ENCODE data around the gene FGF13.

FGF13 gene

DNA sequence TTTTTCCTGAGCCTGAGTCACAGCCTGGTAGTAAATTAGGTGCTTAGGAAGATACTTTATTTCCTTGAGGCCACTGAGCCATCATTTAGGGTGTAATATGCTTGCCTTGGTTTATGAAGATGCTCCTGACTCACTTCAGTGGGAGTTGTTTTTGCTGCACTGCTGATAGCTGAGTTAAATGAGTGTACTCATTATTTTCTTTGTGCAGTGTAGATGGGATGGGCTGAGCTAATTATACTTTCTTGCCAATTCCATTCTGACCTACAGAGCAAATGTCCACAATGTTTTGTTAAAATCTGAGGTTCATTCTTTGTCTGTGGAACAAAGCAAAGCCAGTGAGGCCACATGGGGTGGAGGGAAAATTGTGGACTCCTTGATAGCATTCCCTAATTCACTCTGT is 60.0 kb downstream of the FGF13 start:
- no peak for DNase-seq

DNA sequence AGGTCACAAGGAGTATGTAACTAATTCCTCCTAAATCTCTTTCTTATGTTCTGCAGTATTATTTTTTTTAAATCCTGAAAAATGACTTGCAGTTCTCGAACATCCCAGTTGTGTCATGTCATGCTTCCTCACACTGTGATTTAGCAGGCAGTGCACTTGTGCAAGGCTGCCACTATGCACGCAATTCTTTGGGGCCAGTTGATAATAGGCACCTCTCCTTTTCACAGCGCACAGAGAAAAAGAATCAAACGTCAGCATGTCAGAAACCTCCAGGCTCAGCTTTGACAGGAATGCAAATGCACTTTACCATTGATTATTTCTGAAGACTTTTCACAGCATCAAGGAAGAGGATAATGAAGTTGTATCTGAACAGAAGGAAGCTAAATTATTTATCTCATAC is 62.9 kb downstream of the FGF13 start:
- no peak for DNase-seq

DNA sequence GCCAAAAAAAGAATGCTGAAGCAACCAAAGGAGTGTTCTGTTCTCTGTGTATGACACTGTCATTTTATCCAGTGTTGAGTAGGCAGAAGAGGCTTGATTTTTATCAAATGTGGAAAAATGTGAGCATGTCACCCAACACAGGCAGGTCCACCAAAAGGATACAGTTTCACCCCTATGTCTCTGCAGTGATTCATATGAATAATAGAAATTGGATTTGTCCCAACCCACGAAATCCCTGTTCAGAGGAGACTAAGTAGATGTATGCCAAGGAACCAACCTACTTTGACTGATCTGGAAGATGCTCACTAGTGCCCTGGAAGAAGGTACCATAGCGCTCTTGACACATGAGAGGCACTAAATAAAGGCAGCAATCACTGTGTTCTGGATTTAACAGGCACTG is 72.5 kb downstream of the FGF13 start:
- no peak for DNase-seq

Measured in retina (tissue), 1 donor.